CD4-positive, alpha-beta T cell (primary cell): Measurements from ENCODE around the gene NADK. TPM values are rescaled to one million over a fixed set of nuclear protein-coding genes. Genes with fewer than 3 reads are reported as not detected.
A peak's percentile ranks its signal among the peaks of the same experiment; 100 is the strongest.
"Not testable (repeated sequence)": the region's sequence is repeated elsewhere in the genome, so short reads cannot be mapped to it uniquely, and the experiment has no call there.

Source experiments
- ATAC-seq: fragments of 200-7000 bp; cut with Tn5 transposase; one replicate; pipeline ENCODE4 v1.10.0; 2022; ENCODE audit warnings: mild to moderate bottlenecking; ENCODE audit not compliant: poor library complexity
- CTCF ChIA-PET: fragments of 350-600 bp; sonication (Branson Sonifier 250); formaldehyde crosslinking; loops from one replicate; lab custom pipeline; 2021; ENCODE audit warnings: antibody characterized with exemption, inconsistent platforms; lab: Charles Lee
- POLR2A ChIA-PET: fragments of 350-600 bp; sonication (Branson Sonifier 250); formaldehyde crosslinking; loops from one replicate; lab custom pipeline; 2021; ENCODE audit warnings: antibody characterized with exemption, inconsistent platforms; lab: Charles Lee
- DNase-seq, 14 experiments: peaks; one replicate each; pipeline ENCODE4 v3.0.0-alpha.2; 2013 to 2020; ENCODE audit warnings: mixed read lengths in 2 of 14
- H3K27ac ChIP-seq, 2 donors: one replicate each; pipeline versions ENCODE4 v1.5.1 to v1.7.0; 2013; ENCODE audit warnings: low read length in 2 of 2, low read depth in 1 of 2, mild to moderate bottlenecking in 1 of 2
- H3K27me3 ChIP-seq, 2 experiments: 1 replicate in 1 of 2; 2 replicates in 1 of 2; pipeline versions ENCODE4 v1.6.1 to v1.7.0; 2013; ENCODE audit warnings: low read length in 2 of 2, control low read depth in 1 of 2, mild to moderate bottlenecking in 1 of 2, moderate library complexity in 1 of 2; ENCODE audit not compliant: insufficient read depth in 2 of 2, control insufficient read depth in 1 of 2
- H3K36me3 ChIP-seq: one replicate; pipeline ENCODE4 v1.6.1; 2013; ENCODE audit warnings: low read length, control low read depth; ENCODE audit not compliant: insufficient read depth
- H3K4me1 ChIP-seq: one replicate; pipeline ENCODE4 v1.6.1; 2013; ENCODE audit warnings: low read length, control low read depth; ENCODE audit not compliant: insufficient read depth
- H3K4me3 ChIP-seq: one replicate; pipeline ENCODE4 v1.5.1; 2013; ENCODE audit warnings: mild to moderate bottlenecking, low read length, moderate library complexity
- H3K9me3 ChIP-seq, 2 experiments: 1 replicate in 1 of 2; 2 replicates in 1 of 2; pipeline versions ENCODE4 v1.6.1 to v1.7.0; 2013; ENCODE audit warnings: low read length in 2 of 2, mild to moderate bottlenecking in 2 of 2, control low read depth in 1 of 2, moderate library complexity in 1 of 2; ENCODE audit not compliant: control insufficient read depth in 1 of 2, insufficient read depth in 1 of 2
- H3K27ac Mint-ChIP-seq: one replicate; pipeline ENCODE4 v1.8.0; 2020; ENCODE audit warnings: mixed read lengths
- H3K27me3 Mint-ChIP-seq: one replicate; pipeline ENCODE4 v1.8.0; 2021; ENCODE audit warnings: mixed read lengths
- H3K36me3 Mint-ChIP-seq: one replicate; pipeline ENCODE4 v1.8.0; 2021; ENCODE audit warnings: low read depth, mixed read lengths
- H3K4me1 Mint-ChIP-seq: one replicate; pipeline ENCODE4 v1.8.0; 2021; ENCODE audit warnings: low read depth, mixed read lengths
- H3K4me3 Mint-ChIP-seq: one replicate; pipeline ENCODE4 v1.8.0; 2020; ENCODE audit warnings: mild to moderate bottlenecking, mixed read lengths
- H3K9me3 Mint-ChIP-seq: one replicate; pipeline ENCODE4 v1.8.0; 2020; ENCODE audit warnings: mixed read lengths
- intact Hi-C, 2 experiments: fragments of 100-400 bp; cut with DNase I in 1 of 2; cut with micrococcal nuclease in 1 of 2; formaldehyde crosslinking; loops; one replicate each; pipeline versions ENCODE4 v1.15.1 to v1.9.0; 2023 to 2025; cut with DNase I, micrococcal nuclease
- total RNA-seq, 174 experiments: library from RNA in 2 of 174; stranded (reverse) in 2 of 174; gene quantifications; one replicate each; pipeline ENCODE4 v1.2.3 and lab custom pipeline; 2021 to 2026
- TF ChIP-seq, protein P1 (sequence below): fragments of 200-600 bp; IDR thresholded peaks from one replicate; pipeline ENCODE4 v1.8.0; 2022; ENCODE audit warnings: antibody characterized with exemption, mild to moderate bottlenecking

The NADK gene
- total RNA-seq, 2 experiments from 2014 or later: 19.9 to 25.1 TPM

DNA sequence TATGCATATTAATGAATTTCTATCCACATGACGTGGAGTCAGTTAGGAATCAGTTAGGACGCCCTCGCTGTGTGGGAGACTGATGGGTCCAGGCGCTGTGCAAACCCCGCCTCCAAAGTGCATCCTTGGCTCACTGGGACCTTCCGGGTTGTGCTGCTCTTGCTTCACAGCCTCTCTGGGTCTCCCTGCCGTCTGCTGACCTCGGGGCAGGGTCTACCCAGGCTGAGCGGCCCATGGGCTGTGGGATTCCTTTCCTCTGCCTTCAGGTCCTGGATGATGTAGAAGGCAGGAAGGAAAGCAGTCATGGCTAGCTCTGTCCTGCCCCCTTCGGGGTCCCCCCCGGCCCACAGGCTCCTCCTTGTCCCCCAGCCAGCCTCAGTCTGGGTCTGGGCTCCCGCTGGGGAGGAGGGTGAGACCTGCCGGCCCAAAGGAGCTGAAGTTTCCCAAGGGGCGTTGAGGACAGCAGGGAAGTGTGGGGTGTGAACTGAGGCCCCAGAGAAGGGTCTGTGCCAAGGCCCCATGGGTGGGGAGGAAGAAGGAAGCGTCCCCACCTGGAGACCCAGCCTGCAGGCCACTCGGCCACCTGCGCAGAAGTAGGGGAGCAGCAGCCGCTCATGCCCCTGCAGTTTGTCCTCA is 29.5 kb downstream of the NADK start:
- Histone ChIP-seq H3K36me3 (peaks cover 6% of the 10 kb centered on the region), H3K4me3 (no peak overlapping the region), H3K9me3 (no peaks in the 10 kb centered on the region), H3K27me3 (no peaks in the 10 kb centered on the region), H3K27ac (no peak overlapping the region), H3K4me1 (no peaks in the 10 kb centered on the region)
- ChIA-PET CTCF (no interaction called here), POLR2A (no interaction called here)
- Mint-ChIP-seq H3K9me3 (no peaks in the 10 kb centered on the region), H3K36me3 (peaks cover 7% of the 10 kb centered on the region), H3K27me3 (no peaks in the 10 kb centered on the region), H3K4me1 (no peaks in the 10 kb centered on the region), H3K4me3 (peak overlapping the region; percentile 23), H3K27ac (peak overlapping the region; percentile 44)
- DNase-seq: peak in 1 of 14 experiments; percentile 35
- ATAC-seq: no peak
- intact Hi-C loops: loop anchor here in 1 of 2 experiments (10.0 kb wide), 1 partner anchor 54 kb away; the partner anchor contains the start of gene SLC35E2B
- TF ChIP-seq, protein P1, sequence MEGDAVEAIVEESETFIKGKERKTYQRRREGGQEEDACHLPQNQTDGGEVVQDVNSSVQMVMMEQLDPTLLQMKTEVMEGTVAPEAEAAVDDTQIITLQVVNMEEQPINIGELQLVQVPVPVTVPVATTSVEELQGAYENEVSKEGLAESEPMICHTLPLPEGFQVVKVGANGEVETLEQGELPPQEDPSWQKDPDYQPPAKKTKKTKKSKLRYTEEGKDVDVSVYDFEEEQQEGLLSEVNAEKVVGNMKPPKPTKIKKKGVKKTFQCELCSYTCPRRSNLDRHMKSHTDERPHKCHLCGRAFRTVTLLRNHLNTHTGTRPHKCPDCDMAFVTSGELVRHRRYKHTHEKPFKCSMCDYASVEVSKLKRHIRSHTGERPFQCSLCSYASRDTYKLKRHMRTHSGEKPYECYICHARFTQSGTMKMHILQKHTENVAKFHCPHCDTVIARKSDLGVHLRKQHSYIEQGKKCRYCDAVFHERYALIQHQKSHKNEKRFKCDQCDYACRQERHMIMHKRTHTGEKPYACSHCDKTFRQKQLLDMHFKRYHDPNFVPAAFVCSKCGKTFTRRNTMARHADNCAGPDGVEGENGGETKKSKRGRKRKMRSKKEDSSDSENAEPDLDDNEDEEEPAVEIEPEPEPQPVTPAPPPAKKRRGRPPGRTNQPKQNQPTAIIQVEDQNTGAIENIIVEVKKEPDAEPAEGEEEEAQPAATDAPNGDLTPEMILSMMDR: no peak

DNA sequence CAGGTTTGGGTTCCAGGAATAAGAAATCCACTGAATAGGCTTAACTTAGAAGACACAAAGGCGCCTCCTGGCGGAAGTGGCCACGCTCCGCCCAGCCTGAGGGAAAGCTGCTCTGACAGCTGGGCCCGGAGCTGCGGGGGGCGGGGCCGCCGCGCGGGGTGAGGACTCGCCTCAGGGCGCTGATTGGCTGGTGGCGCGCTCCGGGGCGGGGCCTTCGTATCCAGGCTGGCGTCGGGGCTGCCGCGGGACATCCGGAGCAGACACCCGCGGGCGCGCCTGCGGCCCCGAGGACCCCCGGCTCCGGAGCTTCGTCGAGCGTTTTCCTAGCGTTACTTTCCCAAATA is 31.7 kb downstream of the NADK start:
- H3K4me1 Mint-ChIP-seq: not testable (repeated sequence)

GRCh38 chr1:1745651-1746565 is 32.4 kb downstream of the NADK start:
- intact Hi-C loops: loop anchor here in 1 of 2 experiments (10.0 kb wide), 1 partner anchor 51 kb away; the partner anchor contains the start of gene SLC35E2B
- DNase-seq: peak; percentile 60 to 100 (median 89)
- H3K36me3 ChIP-seq, H3K4me1 ChIP-seq, H3K9me3 ChIP-seq, H3K9me3 Mint-ChIP-seq, H3K27me3 Mint-ChIP-seq, H3K27me3 ChIP-seq, H3K36me3 Mint-ChIP-seq, POLR2A ChIA-PET, H3K4me1 Mint-ChIP-seq, CTCF ChIA-PET: not testable (repeated sequence)
- ATAC-seq: peak; percentile 61
- H3K27ac Mint-ChIP-seq: peak overlapping the region; percentile 71
- H3K4me3 Mint-ChIP-seq: peak overlapping the region; percentile 79
- peak overlapping the region; percentile 78 to 91 for H3K27ac ChIP-seq
- H3K4me3 ChIP-seq: peak overlapping the region; percentile 43

More for the DNA sequence above, 31.7 kb downstream of the NADK start:
- H3K4me3 ChIP-seq: peak overlapping the region; percentile 19
- intact Hi-C loops: loop anchor here in 1 of 2 experiments (10.0 kb wide), 1 partner anchor 52 kb away; the partner anchor contains the start of gene SLC35E2B
- peak overlapping the region; percentile 54 for H3K4me3 Mint-ChIP-seq
- H3K27ac Mint-ChIP-seq: peak overlapping the region; percentile 71
- H3K36me3 ChIP-seq, CTCF ChIA-PET, H3K36me3 Mint-ChIP-seq, H3K27me3 Mint-ChIP-seq, H3K27me3 ChIP-seq, H3K9me3 ChIP-seq, DNase-seq, H3K9me3 Mint-ChIP-seq, POLR2A ChIA-PET, H3K4me1 ChIP-seq: not testable (repeated sequence)
- peak; percentile 79 for ATAC-seq
- H3K27ac ChIP-seq: peak overlapping the region in 1 of 2 donors; percentile 91

DNA sequence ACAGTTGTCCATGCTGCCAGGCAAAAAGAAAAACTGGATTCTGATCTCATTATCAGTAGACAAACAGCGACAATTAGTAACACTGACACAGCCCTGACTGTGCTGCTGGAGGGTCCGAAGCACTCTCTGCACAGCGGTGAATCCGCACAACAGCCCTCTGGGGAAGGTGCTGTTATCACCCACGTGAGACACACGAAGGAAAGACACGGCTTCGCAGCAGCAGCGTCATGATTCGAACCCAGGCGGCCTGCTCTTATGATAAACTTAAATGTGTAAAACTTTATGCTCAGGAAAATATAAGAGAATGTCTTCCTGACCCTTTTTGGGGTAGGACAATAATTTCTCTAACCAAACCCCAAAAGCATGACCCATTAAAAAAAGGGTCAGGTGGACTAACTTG is 35.7 kb downstream of the NADK start:
- H3K27ac Mint-ChIP-seq: peak overlapping the region; percentile 47

DNA sequence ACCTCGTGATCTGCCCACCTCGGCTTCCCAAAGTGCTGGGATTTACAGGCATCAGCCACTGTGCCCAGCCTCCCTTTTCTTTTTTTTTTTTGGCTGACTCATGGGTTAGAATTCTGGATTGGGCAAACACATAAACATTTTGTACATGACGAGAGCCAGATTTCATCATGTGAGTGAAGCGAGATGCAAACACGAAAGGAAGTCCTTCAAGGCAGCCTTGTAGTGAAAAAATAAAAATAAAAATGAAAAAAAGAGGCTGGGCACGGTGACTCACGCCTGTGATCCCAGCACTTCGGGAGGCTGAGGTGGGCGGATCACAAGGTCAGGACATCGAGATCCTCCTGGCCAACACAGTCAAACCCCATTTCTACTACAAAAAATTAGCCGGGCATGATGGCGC is 37.3 kb downstream of the NADK start:
- H3K4me3 Mint-ChIP-seq, H3K9me3 Mint-ChIP-seq, H3K4me1 ChIP-seq, ATAC-seq, H3K4me1 Mint-ChIP-seq, H3K27me3 Mint-ChIP-seq, CTCF ChIA-PET, H3K36me3 ChIP-seq, H3K9me3 ChIP-seq, H3K4me3 ChIP-seq, H3K27ac ChIP-seq, H3K27ac Mint-ChIP-seq, H3K36me3 Mint-ChIP-seq, H3K27me3 ChIP-seq, POLR2A ChIA-PET: not testable (repeated sequence)
- intact Hi-C loops: loop anchor here in 1 of 2 experiments (10.0 kb wide), 1 partner anchor 46 kb away; the partner anchor contains the start of gene SLC35E2B
- DNase-seq: peak in 1 of 14 experiments; percentile 14

More for the DNA sequence above, 35.7 kb downstream of the NADK start:
- CTCF ChIA-PET, H3K27me3 ChIP-seq, H3K27me3 Mint-ChIP-seq, H3K4me1 ChIP-seq, H3K9me3 ChIP-seq, H3K36me3 ChIP-seq, ATAC-seq, POLR2A ChIA-PET, H3K4me3 ChIP-seq, H3K9me3 Mint-ChIP-seq, H3K4me1 Mint-ChIP-seq, DNase-seq, H3K27ac ChIP-seq, H3K36me3 Mint-ChIP-seq: not testable (repeated sequence)
- peak overlapping the region; percentile 69 for H3K4me3 Mint-ChIP-seq
- intact Hi-C loops: loop anchor here in 1 of 2 experiments (10.0 kb wide), 1 partner anchor 48 kb away; the partner anchor contains the start of gene SLC35E2B

- H3K36me3 Mint-ChIP-seq: peaks cover 17% of the 10 kb centered on the region
- H3K36me3 ChIP-seq: peaks cover 13% of the 10 kb centered on the region
- POLR2A ChIA-PET, DNase-seq, H3K27me3 ChIP-seq, H3K27ac Mint-ChIP-seq, H3K4me1 ChIP-seq, H3K27me3 Mint-ChIP-seq, intact Hi-C loops, H3K9me3 Mint-ChIP-seq, H3K9me3 ChIP-seq, H3K4me1 Mint-ChIP-seq, H3K4me3 ChIP-seq, H3K4me3 Mint-ChIP-seq, CTCF ChIA-PET, H3K27ac ChIP-seq: not testable (repeated sequence)
- peak; percentile 52 for ATAC-seq
Observed at GRCh38 chr1:1738799-1739337, 39.4 kb downstream of the NADK start.
